HepG2 (cell line): ENCODE data around the gene LEMD2.

Experiments
- GTF2F1 ChIP-seq: fragments of 150-350 bp; IDR thresholded peaks from 2 replicates; pipeline ENCODE4 v1.6.1; 2014; ENCODE audit warnings: low read length
- HNRNPH1 ChIP-seq: fragments of 200-400 bp; formaldehyde crosslinking; optimal IDR thresholded peaks from 2 replicates; pipeline ENCODE3; 2017; ENCODE audit warnings: mild to moderate bottlenecking, low read depth, low read length
- JUNB ChIP-seq: sonication (generic); formaldehyde crosslinking; IDR thresholded peaks from 2 replicates; pipeline ENCODE4 v1.8.0; 2022; ENCODE audit warnings: missing genetic modification reagents, mild to moderate bottlenecking, borderline replicate concordance
- NBN ChIP-seq: fragments of 450-650 bp; conservative IDR thresholded peaks from 2 replicates; pipeline ENCODE4 v1.6.1; 2017
- POLR2AphosphoS5 ChIP-seq: IDR thresholded peaks from 2 replicates; pipeline ENCODE4 v1.6.1; 2012; ENCODE audit warnings: low read depth, low read length
- ZBED4 ChIP-seq: sonication (generic); formaldehyde crosslinking; IDR thresholded peaks from 2 replicates; pipeline ENCODE4 v1.4.0; 2020; ENCODE audit warnings: missing genetic modification reagents, borderline replicate concordance
- ZNF549 ChIP-seq: sonication (generic); formaldehyde crosslinking; IDR thresholded peaks from 2 replicates; pipeline ENCODE4 v1.5.0; 2020; ENCODE audit warnings: missing genetic modification reagents

GRCh38 chr6:33824461-33825154 lies 35.7 kb upstream of the LEMD2 start:
- no peak for TF ChIP-seq ZNF549
- TF ChIP-seq POLR2AphosphoS5: no peak
- TF ChIP-seq JUNB (CRISPR knock-in tag): no peak
- TF ChIP-seq HNRNPH1: no peak
- TF ChIP-seq GTF2F1: no peak
- TF ChIP-seq NBN: no peak
- no peak for TF ChIP-seq ZBED4 (CRISPR knock-in tag)
